ENCODE measurements around the gene CSNK1D. TPM values are rescaled to one million over a fixed set of nuclear protein-coding genes. Genes with fewer than 3 reads are reported as not detected.

Gene CSNK1D
- polyA plus RNA-seq, 1 donor, result 125 TPM

DNA sequence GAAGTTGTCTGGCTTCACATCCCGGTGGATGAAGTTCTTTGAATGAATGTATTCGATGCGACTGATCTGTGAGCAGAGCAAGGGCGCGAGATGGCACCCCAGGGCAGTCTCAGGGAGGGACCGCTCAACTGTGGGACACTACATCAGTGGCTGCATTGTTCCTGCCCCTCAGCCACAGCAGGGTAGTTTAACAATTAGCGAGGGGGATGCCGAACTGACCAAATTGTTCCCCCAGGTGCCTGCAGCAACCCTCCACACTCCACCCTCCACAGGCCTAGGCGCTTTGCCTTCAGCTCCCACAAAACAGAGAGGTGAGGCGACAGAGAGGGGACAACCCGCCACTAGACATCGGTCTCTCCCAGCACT is 20.3 kb downstream of the CSNK1D start:
- no peak for DNase-seq

- no peak for DNase-seq
These were observed 20.9 kb downstream of the CSNK1D start for GRCh38 chr17:82252511-82253178.

GRCh38 chr17:82250868-82251500 is 22.5 kb downstream of the CSNK1D start:
- no peak for DNase-seq

DNA sequence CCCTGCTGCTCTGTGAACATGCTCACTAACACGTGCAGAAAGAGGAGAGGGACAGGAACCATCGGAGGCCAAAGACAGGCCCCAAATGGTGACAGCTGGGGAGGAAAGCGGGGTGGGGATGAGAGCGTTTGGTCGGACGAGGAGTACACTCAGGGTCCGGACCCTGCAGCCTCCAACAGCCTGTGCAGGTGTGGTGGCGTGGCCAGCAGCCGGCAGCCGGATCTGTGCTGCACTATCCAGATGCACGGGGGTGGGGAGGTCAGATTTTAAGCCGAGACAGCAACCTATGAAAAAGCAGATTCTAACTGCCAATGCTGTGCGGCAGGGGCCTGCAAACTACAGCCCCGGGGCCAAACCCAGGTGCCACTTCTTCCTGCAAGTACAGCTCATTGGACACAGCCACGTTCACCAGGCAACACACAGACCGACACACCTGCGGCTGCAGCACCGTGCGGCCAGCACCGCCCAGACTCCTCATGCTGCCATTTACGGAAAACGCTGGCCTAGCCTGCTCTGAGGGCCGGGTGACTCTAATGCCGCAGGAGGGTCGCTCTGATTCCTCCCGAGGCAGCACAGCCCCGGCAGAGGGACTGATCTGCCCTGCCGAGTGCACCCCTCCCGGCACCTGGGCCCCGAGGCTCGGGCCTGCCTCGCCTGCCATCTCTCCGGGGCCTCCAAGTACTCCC is 23.5 kb downstream of the CSNK1D start:
- DNase-seq, result no peak

- DNase-seq, result no peak
These were observed 24.5 kb downstream of the CSNK1D start for GRCh38 chr17:82248815-82249674.

- DNase-seq, result no peak
These were observed 25.4 kb downstream of the CSNK1D start for GRCh38 chr17:82247856-82248671.

GRCh38 chr17:82247182-82247823 is 26.2 kb downstream of the CSNK1D start:
- no peak for DNase-seq

- DNase-seq, result no peak
These were observed 26.9 kb downstream of the CSNK1D start for GRCh38 chr17:82246365-82247181.

GRCh38 chr17:82246040-82246364 is 27.5 kb downstream of the CSNK1D start:
- no peak for DNase-seq

DNA sequence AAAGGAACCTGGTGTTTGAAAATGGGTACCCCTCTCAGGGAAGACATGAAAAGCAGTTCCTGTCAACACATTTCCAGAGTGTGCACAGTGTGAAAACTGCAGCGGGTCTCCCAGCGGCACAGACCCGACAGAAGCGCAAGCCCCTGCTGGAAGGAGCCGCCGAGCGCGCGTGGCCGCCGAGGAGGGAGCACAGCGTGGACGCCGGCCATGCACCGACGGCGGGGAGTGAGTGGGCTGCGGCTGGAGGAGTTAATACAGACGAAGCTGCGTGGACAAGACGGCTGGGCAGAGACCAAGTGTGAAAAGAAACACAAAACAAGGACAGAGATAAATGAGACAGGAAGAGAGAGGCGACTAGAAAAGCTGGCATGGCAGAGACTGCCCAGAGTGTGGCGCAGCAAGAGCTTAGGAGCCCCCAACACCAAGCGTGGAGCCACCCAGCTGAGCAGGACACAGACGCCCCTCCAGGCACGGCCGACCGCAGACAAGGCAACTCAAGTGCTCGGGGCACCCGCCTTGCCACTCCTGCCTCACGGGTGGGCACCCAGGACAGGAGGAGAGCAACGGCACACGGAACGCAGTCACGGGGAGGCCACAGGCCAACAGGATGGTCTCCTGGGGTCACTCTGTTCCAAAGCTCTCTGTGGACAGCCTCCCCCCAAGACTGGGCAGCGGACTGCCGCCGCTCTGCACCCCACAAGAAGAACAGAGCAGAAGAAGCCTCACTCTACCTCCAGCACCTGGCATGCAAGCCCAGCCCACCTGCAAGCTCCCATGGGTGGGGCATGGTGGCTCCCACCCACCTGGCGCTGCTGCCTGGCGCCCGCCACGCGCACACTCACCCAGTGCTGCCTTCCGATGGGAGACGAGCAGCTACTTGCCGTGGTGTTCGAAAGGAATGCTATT is 28.1 kb downstream of the CSNK1D start:
- no peak for DNase-seq

- DNase-seq, result no peak
These were observed 28.9 kb downstream of the CSNK1D start for GRCh38 chr17:82244413-82245133.

GRCh38 chr17:82243648-82244412 is 29.7 kb downstream of the CSNK1D start:
- no peak for DNase-seq

DNA sequence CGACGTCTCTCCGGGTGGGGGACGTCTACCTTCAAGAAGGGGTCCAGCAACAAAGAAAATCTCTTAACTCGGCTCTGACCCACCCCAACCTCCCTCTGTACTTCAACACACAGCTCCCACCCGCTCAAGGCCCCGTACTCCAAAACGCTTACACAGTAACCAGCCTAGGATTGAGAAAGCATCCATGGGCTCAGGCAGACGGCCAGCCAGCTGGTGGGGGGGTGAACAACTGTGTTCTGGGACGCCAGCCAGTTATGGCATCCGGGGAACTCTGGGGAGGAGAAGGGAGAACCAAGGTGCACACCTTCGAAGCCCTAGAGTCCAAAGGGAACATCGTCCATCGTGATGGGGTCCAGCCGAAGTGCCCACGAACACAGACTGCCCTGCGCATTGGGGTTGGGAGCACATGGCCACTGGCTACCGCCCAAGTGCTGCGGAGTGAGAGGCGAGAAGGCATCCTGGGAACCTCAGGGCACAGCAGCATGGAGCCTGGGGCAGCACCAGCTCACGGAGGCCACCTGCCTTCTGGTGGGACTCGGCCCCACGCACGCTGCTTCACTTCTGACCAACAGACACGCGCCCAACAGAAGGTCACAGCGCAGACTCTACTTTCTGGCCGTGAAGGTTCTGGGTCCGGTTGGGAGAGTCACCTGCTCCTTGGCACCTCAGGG is 30.4 kb downstream of the CSNK1D start:
- DNase-seq, result no peak

DNA sequence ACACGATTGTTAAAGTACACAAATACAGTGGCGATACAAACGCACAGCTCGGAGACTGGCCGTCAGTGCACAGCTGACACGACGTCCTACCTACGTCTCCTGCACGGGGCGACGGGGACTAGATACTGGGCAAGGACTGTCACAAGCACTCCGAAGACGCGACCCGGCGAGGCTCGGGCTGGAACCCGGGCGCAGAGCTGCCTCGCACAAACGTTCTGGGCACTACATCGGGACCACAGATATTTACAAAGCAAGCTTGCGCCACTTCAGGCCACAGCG is 30.9 kb downstream of the CSNK1D start:
- DNase-seq, result no peak

- no peak for DNase-seq
These were observed 31.4 kb downstream of the CSNK1D start for GRCh38 chr17:82241926-82242697.

GRCh38 chr17:82241183-82241925 is 32.1 kb downstream of the CSNK1D start:
- DNase-seq, result no peak
